EH (cell line): Measurements from ENCODE around the gene TPM4.
"Not testable (repeated sequence)": the region's sequence is repeated elsewhere in the genome, so short reads cannot be mapped to it uniquely, and the experiment has no call there.

ENCODE experiments used
- DNase-seq: peaks from one replicate; pipeline ENCODE4 v3.0.0-alpha.2; 2015; ENCODE audit warnings: low read depth

The TPM4 gene

GRCh38 chr19:16073988-16074387 is 2.3 kb upstream of the TPM4 start:
- DNase-seq = peak; percentile 28

GRCh38 chr19:16074488-16075365 is 1.6 kb upstream of the TPM4 start:
- no peak for DNase-seq

GRCh38 chr19:16075430-16076153 is 703 bp upstream of the TPM4 start:
- DNase-seq = peak; percentile 27

GRCh38 chr19:16076958-16077611 is 790 bp downstream of the TPM4 start:
- peak; percentile 56 for DNase-seq

GRCh38 chr19:16077984-16078758 is 1.9 kb downstream of the TPM4 start:
- DNase-seq = peak; percentile 73

GRCh38 chr19:16078759-16079707 is 2.7 kb downstream of the TPM4 start:
- peak; percentile 99 for DNase-seq

GRCh38 chr19:16084067-16084685 is 7.9 kb downstream of the TPM4 start:
- DNase-seq = peak; percentile 13

GRCh38 chr19:16085115-16085514 is 8.8 kb downstream of the TPM4 start:
- DNase-seq = peak; percentile 58

- not testable (repeated sequence) for DNase-seq
Measured at GRCh38 chr19:16087404-16087803, 11.1 kb downstream of the TPM4 start.

GRCh38 chr19:16087940-16088339 is 11.6 kb downstream of the TPM4 start:
- DNase-seq = peak; percentile 23

GRCh38 chr19:16088351-16089009 is 12.2 kb downstream of the TPM4 start:
- DNase-seq = peak; percentile 14

GRCh38 chr19:16089010-16089846 is 12.9 kb downstream of the TPM4 start:
- peak; percentile 20 for DNase-seq

- peak; percentile 26 for DNase-seq
Measured at GRCh38 chr19:16091546-16092475, 15.5 kb downstream of the TPM4 start.

GRCh38 chr19:16094360-16095070 is 18.2 kb downstream of the TPM4 start:
- DNase-seq = peak; percentile 76

- no peak for DNase-seq
Measured at GRCh38 chr19:16095071-16095571, 18.8 kb downstream of the TPM4 start.

GRCh38 chr19:16096280-16096855 is 20.1 kb downstream of the TPM4 start:
- peak; percentile 35 for DNase-seq
